Smooth muscle cell (in vitro differentiated cells): Measurements from ENCODE around the gene FCHSD2. TPM values are rescaled to one million over a fixed set of nuclear protein-coding genes. Genes with fewer than 3 reads are reported as not detected.

Experiments used
- DNase-seq: peaks from one replicate; lab custom pipeline; 2025; ENCODE audit not compliant: unreplicated experiment; lab: John Stamatoyannopoulos, UW
- H2AFZ ChIP-seq: fragments of 200-600 bp; sonication (generic); 2 replicates; pipeline ENCODE4 v1.6.0; 2016; ENCODE audit warnings: antibody characterized with exemption, low read depth, mild to moderate bottlenecking
- H3F3A ChIP-seq: fragments of 200-600 bp; sonication (generic); 2 replicates; pipeline ENCODE4 v1.6.0; 2017; ENCODE audit warnings: antibody characterized with exemption, low read depth
- H3K27ac ChIP-seq: fragments of 200-600 bp; sonication (generic); 2 replicates; pipeline ENCODE4 v1.5.1; 2016; ENCODE audit warnings: low read depth, mild to moderate bottlenecking
- H3K27me3 ChIP-seq: fragments of 200-600 bp; sonication (generic); 2 replicates; pipeline ENCODE4 v1.6.1; 2016; ENCODE audit warnings: low read depth, mild to moderate bottlenecking
- H3K36me3 ChIP-seq: fragments of 200-600 bp; sonication (generic); 2 replicates; pipeline ENCODE4 v1.5.1; 2016; ENCODE audit warnings: low read depth
- H3K4me1 ChIP-seq: fragments of 200-600 bp; sonication (generic); 2 replicates; pipeline ENCODE4 v1.5.1; 2016; ENCODE audit warnings: low read depth
- H3K4me2 ChIP-seq: fragments of 200-600 bp; sonication (generic); 2 replicates; pipeline ENCODE4 v1.6.0; 2016; ENCODE audit warnings: mild to moderate bottlenecking
- H3K4me3 ChIP-seq: fragments of 200-600 bp; sonication (generic); 2 replicates; pipeline ENCODE4 v1.5.1; 2016; ENCODE audit warnings: mild to moderate bottlenecking
- H3K79me2 ChIP-seq: fragments of 200-600 bp; sonication (generic); 2 replicates; pipeline ENCODE4 v1.6.0; 2016; ENCODE audit warnings: low read depth, mild to moderate bottlenecking
- H3K9ac ChIP-seq: fragments of 200-600 bp; sonication (generic); 2 replicates; pipeline ENCODE4 v1.6.0; 2016; ENCODE audit warnings: low read depth
- H3K9me3 ChIP-seq: fragments of 200-600 bp; sonication (generic); replicated peaks from 2 replicates; pipeline ENCODE4 v1.5.1; 2016; ENCODE audit warnings: low read depth
- H4K20me1 ChIP-seq: fragments of 200-600 bp; sonication (generic); 2 replicates; pipeline ENCODE4 v1.6.0; 2016; ENCODE audit warnings: low read depth
- WGBS: methylation state at CpG from one replicate; pipeline ENCODE4 v1.1.7; 2016; ENCODE audit warnings: low lambda C conversion rate; 5-methylcytosine and 5-hydroxymethylcytosine counted together
- polyA plus RNA-seq: library from polyadenylated mRNA; unstranded; fragments of >200 nt; fragmentation: Nextera tagmentation; extraction: Ambion mirVana; gene quantifications from 2 replicates; pipeline ENCODE4 v1.2.1, GENCODE V29; 2016
- total RNA-seq: library from RNA; depleted of rRNA; stranded (reverse); fragments of >200 nt; gene quantifications from 2 replicates; pipeline ENCODE4 v1.2.3, GENCODE V29; 2014
- TF ChIP-seq, protein P1 (sequence below): fragments of 200-600 bp; sonication (generic); IDR thresholded peaks from 2 replicates; pipeline ENCODE4 v1.5.1; 2017; ENCODE audit warnings: borderline replicate concordance, mild to moderate bottlenecking, antibody characterized with exemption; ENCODE audit not compliant: insufficient read depth, poor library complexity, severe bottlenecking

Gene FCHSD2
- total and polyA plus RNA-seq, 2 experiments from 2014 or later: 14.6 to 24.3 TPM

DNA sequence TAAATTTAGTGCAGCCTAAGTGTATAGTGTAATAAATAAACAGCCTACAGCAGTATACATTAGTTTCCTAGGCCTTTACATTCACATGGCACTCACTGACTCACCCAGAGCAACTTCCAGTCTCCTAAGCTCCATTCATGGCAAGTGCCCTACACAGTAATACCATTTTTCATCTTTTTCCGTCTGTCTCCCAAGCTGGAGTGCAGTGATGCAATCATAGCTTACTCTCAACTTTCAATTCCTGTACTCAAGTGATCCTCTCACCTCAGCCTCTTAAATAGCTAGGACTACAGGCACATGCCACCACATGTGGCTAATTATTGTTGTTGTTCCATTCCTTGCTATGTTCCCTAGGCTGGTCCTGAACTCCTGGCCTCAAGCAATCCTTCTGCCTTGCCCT is 54.4 kb downstream of the FCHSD2 start:
- H4K20me1 ChIP-seq: peaks cover 25% of the 10 kb centered on the region
- TF ChIP-seq, protein P1, sequence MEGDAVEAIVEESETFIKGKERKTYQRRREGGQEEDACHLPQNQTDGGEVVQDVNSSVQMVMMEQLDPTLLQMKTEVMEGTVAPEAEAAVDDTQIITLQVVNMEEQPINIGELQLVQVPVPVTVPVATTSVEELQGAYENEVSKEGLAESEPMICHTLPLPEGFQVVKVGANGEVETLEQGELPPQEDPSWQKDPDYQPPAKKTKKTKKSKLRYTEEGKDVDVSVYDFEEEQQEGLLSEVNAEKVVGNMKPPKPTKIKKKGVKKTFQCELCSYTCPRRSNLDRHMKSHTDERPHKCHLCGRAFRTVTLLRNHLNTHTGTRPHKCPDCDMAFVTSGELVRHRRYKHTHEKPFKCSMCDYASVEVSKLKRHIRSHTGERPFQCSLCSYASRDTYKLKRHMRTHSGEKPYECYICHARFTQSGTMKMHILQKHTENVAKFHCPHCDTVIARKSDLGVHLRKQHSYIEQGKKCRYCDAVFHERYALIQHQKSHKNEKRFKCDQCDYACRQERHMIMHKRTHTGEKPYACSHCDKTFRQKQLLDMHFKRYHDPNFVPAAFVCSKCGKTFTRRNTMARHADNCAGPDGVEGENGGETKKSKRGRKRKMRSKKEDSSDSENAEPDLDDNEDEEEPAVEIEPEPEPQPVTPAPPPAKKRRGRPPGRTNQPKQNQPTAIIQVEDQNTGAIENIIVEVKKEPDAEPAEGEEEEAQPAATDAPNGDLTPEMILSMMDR: no peak
- H3K4me3 ChIP-seq: no peak overlapping the region
- H3K4me2 ChIP-seq: no peak overlapping the region
- no peak for DNase-seq
- H3K27ac ChIP-seq: no peak overlapping the region
- H3K27me3 ChIP-seq: no peaks in the 10 kb centered on the region
- peaks cover 55% of the 10 kb centered on the region for H3K79me2 ChIP-seq
- H2AFZ ChIP-seq: no peak overlapping the region
- H3F3A ChIP-seq: no peaks in the 10 kb centered on the region
- no peak overlapping the region for H3K9ac ChIP-seq
- 44% methylated on average over 1 of the region's 1 CpG for WGBS
- no peaks in the 10 kb centered on the region for H3K9me3 ChIP-seq
- H3K4me1 ChIP-seq: no peaks in the 10 kb centered on the region
- no peaks in the 10 kb centered on the region for H3K36me3 ChIP-seq

DNA sequence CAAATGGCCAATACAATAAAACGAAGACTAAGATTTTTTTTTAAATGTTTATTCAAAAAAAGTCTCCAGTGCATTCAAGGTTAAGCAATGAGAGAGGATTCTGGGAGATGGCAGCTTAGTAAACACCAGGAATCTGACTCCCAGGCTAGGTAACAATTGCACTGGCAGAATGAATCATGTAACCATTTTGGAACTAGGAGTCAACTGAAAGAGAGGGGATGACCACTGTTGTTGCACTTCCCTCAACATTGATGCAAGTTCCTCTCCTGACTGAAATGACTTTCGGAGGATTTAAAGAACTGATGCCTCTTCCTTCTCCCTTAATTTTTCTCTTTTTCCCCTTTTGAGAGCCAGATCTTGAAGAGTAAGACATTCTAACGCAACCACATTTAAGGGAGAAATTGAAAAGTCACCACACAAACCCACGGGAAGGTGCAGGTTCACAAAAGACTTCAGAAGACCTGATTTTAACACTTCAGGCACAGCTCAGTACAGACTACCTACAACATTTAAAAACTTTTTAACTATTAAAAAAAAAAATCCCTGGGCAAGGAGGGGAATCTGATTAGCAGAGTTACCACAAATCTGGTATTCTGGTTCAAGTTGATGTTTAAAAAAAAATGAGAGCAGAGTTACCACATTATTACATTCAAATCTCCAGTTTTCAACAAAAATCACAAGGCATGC is 56.8 kb downstream of the FCHSD2 start:
- no peak overlapping the region for H2AFZ ChIP-seq
- H3K4me3 ChIP-seq: no peak overlapping the region
- no peak overlapping the region for H3K27ac ChIP-seq
- TF ChIP-seq, protein P1: no peak
- H3K4me2 ChIP-seq: no peak overlapping the region
- no peaks in the 10 kb centered on the region for H3K36me3 ChIP-seq
- H3F3A ChIP-seq: no peaks in the 10 kb centered on the region
- WGBS: 95% methylated on average over 4 of the region's 4 CpGs
- no peak for DNase-seq
- no peak overlapping the region for H3K9ac ChIP-seq
- no peaks in the 10 kb centered on the region for H3K27me3 ChIP-seq
- no peaks in the 10 kb centered on the region for H3K4me1 ChIP-seq
- peaks cover 39% of the 10 kb centered on the region for H3K79me2 ChIP-seq
- peaks cover 25% of the 10 kb centered on the region for H4K20me1 ChIP-seq
- no peaks in the 10 kb centered on the region for H3K9me3 ChIP-seq

DNA sequence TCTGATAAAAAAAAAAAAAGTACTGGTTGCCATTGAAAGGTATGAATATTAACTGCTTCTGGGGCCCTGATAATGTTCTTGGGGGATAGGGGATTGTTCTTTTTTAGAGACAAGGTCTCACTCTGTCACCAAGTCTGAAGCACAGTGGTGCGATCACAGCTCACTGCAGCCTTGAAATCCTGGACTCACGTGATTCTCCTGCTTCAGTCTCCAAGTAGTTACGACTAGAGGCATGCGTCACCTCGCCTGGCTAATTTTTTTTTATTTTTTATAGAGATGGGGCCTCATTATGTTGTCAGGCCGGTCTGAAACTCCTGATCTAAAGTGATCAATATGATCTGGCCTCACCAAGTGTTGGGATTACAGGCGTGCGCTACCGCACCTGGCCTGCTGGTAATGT is 63.5 kb downstream of the FCHSD2 start:
- Histone ChIP-seq H3K27ac (no peak overlapping the region), H3F3A (no peaks in the 10 kb centered on the region), H2AFZ (no peak overlapping the region), H3K9me3 (no peaks in the 10 kb centered on the region), H3K9ac (no peak overlapping the region), H3K4me3 (no peak overlapping the region), H3K4me1 (no peaks in the 10 kb centered on the region), H4K20me1 (peaks cover 7% of the 10 kb centered on the region), H3K36me3 (peaks cover 14% of the 10 kb centered on the region), H3K4me2 (no peak overlapping the region), H3K79me2 (peaks cover 16% of the 10 kb centered on the region), H3K27me3 (no peaks in the 10 kb centered on the region)
- no peak for DNase-seq
- TF ChIP-seq, protein P1: no peak
- 97% methylated on average over 9 of the region's 9 CpGs for WGBS

DNA sequence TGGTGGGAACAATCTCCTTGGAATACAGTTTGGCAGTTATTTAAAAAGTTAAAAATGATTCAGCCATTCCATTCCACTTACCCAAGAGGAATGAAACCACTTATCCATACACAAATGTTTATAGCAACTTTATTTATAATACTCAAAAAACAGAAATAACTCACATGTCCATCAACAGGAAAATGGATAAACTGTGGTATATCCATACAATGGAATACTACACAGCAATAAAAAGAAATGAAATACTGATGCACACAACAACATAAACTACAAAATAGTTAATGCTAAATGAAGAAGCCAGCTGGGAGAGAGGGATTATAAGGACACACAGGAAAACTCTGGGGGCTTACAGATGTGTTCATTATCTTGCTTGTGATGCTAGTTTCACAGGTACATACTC is 64.7 kb downstream of the FCHSD2 start:
- TF ChIP-seq, protein P1: no peak
- Histone ChIP-seq H2AFZ (no peak overlapping the region), H3K4me2 (no peak overlapping the region), H3F3A (no peaks in the 10 kb centered on the region), H3K36me3 (peaks cover 14% of the 10 kb centered on the region), H3K4me3 (no peak overlapping the region), H3K9me3 (no peaks in the 10 kb centered on the region), H3K27ac (no peak overlapping the region), H4K20me1 (peaks cover 19% of the 10 kb centered on the region), H3K9ac (no peak overlapping the region), H3K27me3 (no peaks in the 10 kb centered on the region), H3K79me2 (peaks cover 16% of the 10 kb centered on the region), H3K4me1 (no peaks in the 10 kb centered on the region)
- DNase-seq: no peak
